ENCODE measurements around the gene CDH23.
"Not testable (repeated sequence)": the region's sequence is repeated elsewhere in the genome, so short reads cannot be mapped to it uniquely, and the experiment has no call there.

CDH23 gene

GRCh38 chr10:71597821-71598498 lies 201.2 kb downstream of the CDH23 start:
- no peak for DNase-seq (ENCODE audit: low spot score)
- TF ChIP-seq CTCF (conservative IDR thresholded peaks at IDR 0.05; ENCODE audit: low read depth): no peak
- CTCF ChIA-PET: interaction anchor here (0.5 to 0.6 kb wide), 2 partner anchors 172 to 299 kb away, joined by 3 to 4 read pairs; no protein-coding TSS in a partner anchor
- H3K27ac ChIP-seq: peak overlapping the region; percentile 56
- POLR2A ChIA-PET (ENCODE audit: low non-redundant PET): interaction anchor here (0.5 kb wide), 1 partner anchor 203 kb away, joined by 3 read pairs; no protein-coding TSS in a partner anchor

GRCh38 chr10:71598621-71599055 lies 201.9 kb downstream of the CDH23 start:
- peak overlapping the region; percentile 56 for H3K27ac ChIP-seq
- no peak for DNase-seq (ENCODE audit: low spot score)
- TF ChIP-seq CTCF (conservative IDR thresholded peaks at IDR 0.05; ENCODE audit: low read depth): no peak
- POLR2A ChIA-PET (ENCODE audit: low non-redundant PET): interaction anchor here (0.5 kb wide), 1 partner anchor 202 kb away, joined by 3 read pairs; no protein-coding TSS in a partner anchor
- CTCF ChIA-PET: interaction anchor here (0.7 kb wide), 1 partner anchor 12 kb away, joined by 3 read pairs; no protein-coding TSS in a partner anchor

GRCh38 chr10:71599518-71599917 lies 202.8 kb downstream of the CDH23 start:
- no peak for TF ChIP-seq CTCF (conservative IDR thresholded peaks at IDR 0.05; ENCODE audit: low read depth)
- ChIA-PET POLR2A (ENCODE audit: low non-redundant PET) (no interaction called here), CTCF (interaction anchor here (0.6 kb wide), 1 partner anchor 1810 kb away, joined by 3 read pairs; no protein-coding TSS in a partner anchor)
- no peak for DNase-seq (ENCODE audit: low spot score)
- no peak overlapping the region for H3K27ac ChIP-seq

- peak overlapping the region; percentile 50 for H3K27ac ChIP-seq
- CTCF ChIA-PET: interaction anchor here (1.2 kb wide), 1 partner anchor 30 kb away, joined by 6 read pairs; no protein-coding TSS in a partner anchor
- DNase-seq (ENCODE audit: low spot score); POLR2A ChIA-PET (ENCODE audit: low non-redundant PET): not testable (repeated sequence)
Measured at GRCh38 chr10:71600242-71600641, 203.5 kb downstream of the CDH23 start.

GRCh38 chr10:71600849-71601248 lies 204.1 kb downstream of the CDH23 start:
- H3K27ac ChIP-seq: peak overlapping the region; percentile 50
- POLR2A ChIA-PET (ENCODE audit: low non-redundant PET): no interaction called here
- CTCF ChIA-PET: interaction anchor here (1.2 kb wide), 1 partner anchor 31 kb away, joined by 6 read pairs; no protein-coding TSS in a partner anchor
- DNase-seq (ENCODE audit: low spot score): peak; percentile 42
- no peak for TF ChIP-seq CTCF (conservative IDR thresholded peaks at IDR 0.05; ENCODE audit: low read depth)

- CTCF ChIA-PET: interaction anchor here (1.2 kb wide), 1 partner anchor 31 kb away, joined by 6 read pairs; no protein-coding TSS in a partner anchor
- POLR2A ChIA-PET (ENCODE audit: low non-redundant PET): no interaction called here
- no peak overlapping the region for H3K27ac ChIP-seq
- no peak for DNase-seq (ENCODE audit: low spot score)
- no peak for TF ChIP-seq CTCF (conservative IDR thresholded peaks at IDR 0.05; ENCODE audit: low read depth)
Measured at GRCh38 chr10:71601273-71601672, 204.6 kb downstream of the CDH23 start.

GRCh38 chr10:71603150-71603549 lies 206.4 kb downstream of the CDH23 start:
- no peak for DNase-seq (ENCODE audit: low spot score)
- CTCF ChIA-PET: no interaction called here
- no peak overlapping the region for H3K27ac ChIP-seq
- TF ChIP-seq CTCF (conservative IDR thresholded peaks at IDR 0.05; ENCODE audit: low read depth): no peak
- POLR2A ChIA-PET (ENCODE audit: low non-redundant PET): no interaction called here

Measured in RWPE1 (cell line).